HG03342 (cell line): ENCODE measurements around the gene FBXO47.

Experiments
- ATAC-seq: cut with Tn5 transposase; IDR thresholded peaks from one replicate; pipeline ENCODE4 v1.9.1; 2021; ENCODE audit warnings: mild to moderate bottlenecking, moderate library complexity; ENCODE audit not compliant: unreplicated experiment

Gene FBXO47

GRCh38 chr17:38888842-38889241 is 78.4 kb downstream of the FBXO47 start:
- no peak for ATAC-seq

- no peak for ATAC-seq
Measured at GRCh38 chr17:38886643-38887010, 80.6 kb downstream of the FBXO47 start.
